ENCODE measurements around the gene NUDT21.
A peak's percentile ranks its signal among the peaks of the same experiment; 100 is the strongest.

- TF ChIP-seq POLR2A (IDR thresholded peaks at IDR 0.05) (peak; percentile 35 to 42), CTCF (IDR thresholded peaks at IDR 0.05) (no peak), POLR2AphosphoS5 (IDR thresholded peaks at IDR 0.05) (peak; percentile 59)
Measured at GRCh38 chr16:56450986-56451752, at the start of gene NUDT21, which contains the start of gene OGFOD1.
